ENCODE results near the gene CUX1. TPM values are rescaled to one million over a fixed set of nuclear protein-coding genes. Genes with fewer than 3 reads are reported as not detected.

Gene CUX1
- total RNA-seq, 1 experiment from 2014 or later: 53.5 TPM

DNA sequence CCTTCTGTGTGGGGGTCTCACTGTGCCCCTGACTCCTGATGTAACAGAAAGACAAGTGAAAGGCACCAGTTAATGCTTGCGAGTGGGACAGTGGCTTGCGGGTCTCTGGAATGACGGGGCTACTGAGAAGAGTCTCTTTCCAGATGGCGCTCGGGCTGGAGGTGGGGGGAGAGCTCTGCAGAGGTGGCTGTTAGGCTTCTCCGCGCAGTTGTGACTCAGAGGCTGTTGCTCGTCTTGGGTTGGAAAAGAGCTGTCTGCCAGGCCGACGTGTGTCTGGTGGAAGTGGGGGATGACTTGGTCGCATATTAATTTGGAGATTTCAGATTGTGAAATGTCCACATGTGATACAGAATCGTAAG is 441.3 kb downstream of the CUX1 start:
- H3K4ac ChIP-seq (ENCODE audit: low read depth, low read length): no peak overlapping the region
- H4K91ac ChIP-seq (ENCODE audit: insufficient read length, low read depth, low read length): no peak overlapping the region
- no peak overlapping the region for H3K4me3 Mint-ChIP-seq
- H3K14ac ChIP-seq (ENCODE audit: insufficient read depth, low read length): no peak overlapping the region
- no peak overlapping the region for H4K5ac ChIP-seq (ENCODE audit: insufficient read length, low read depth, low read length)
- no peaks in the 10 kb centered on the region for H3K36me3 Mint-ChIP-seq (ENCODE audit: insufficient read depth in 1 of 3, low read depth in 3 of 3)
- H3K18ac ChIP-seq (ENCODE audit: insufficient read length, low read depth, low read length): no peak overlapping the region
- no peak overlapping the region for H2BK12ac ChIP-seq (ENCODE audit: insufficient read length, low read depth, low read length)
- H3K27me3 ChIP-seq (ENCODE audit: insufficient read depth, low read length): no peaks in the 10 kb centered on the region
- no peak overlapping the region for H3K9ac ChIP-seq (ENCODE audit: extremely low read depth, insufficient read length, low read length)
- H3T11ph ChIP-seq (ENCODE audit: low read length): no peak overlapping the region
- H4K20me1 ChIP-seq (ENCODE audit: control insufficient read depth, insufficient read depth, insufficient read length): no peaks in the 10 kb centered on the region
- no peak overlapping the region for H2BK120ac ChIP-seq (ENCODE audit: low read depth, low read length, poor library complexity, severe bottlenecking)
- H3K4me2 ChIP-seq (ENCODE audit: insufficient read depth, insufficient read length, low read length): no peak overlapping the region
- H4K8ac ChIP-seq (replicated peaks; ENCODE audit: insufficient read length, low read depth, low read length): no peak overlapping the region
- peaks cover under 1% of the 10 kb centered on the region; the same call in 1 of the 2 replicates for H3K27me3 Mint-ChIP-seq (ENCODE audit: low read depth)
- no peak overlapping the region for H2BK20ac ChIP-seq (ENCODE audit: low read depth, low read length, poor library complexity, severe bottlenecking)
- H3K79me2 ChIP-seq (ENCODE audit: insufficient read depth, low read length): no peaks in the 10 kb centered on the region
- H2AFZ ChIP-seq (ENCODE audit: low read length): no peak overlapping the region
- peak overlapping the region in 2 of 3 experiments; percentile 65 to 82; a peak in 4 of 7 replicates for H3K27ac Mint-ChIP-seq
- H3K9me3 ChIP-seq (ENCODE audit: control insufficient read depth, low read depth, low read length): no peaks in the 10 kb centered on the region
- no peak overlapping the region for H2BK5ac ChIP-seq (ENCODE audit: insufficient read length, low read length)
- no peak overlapping the region for H2BK15ac ChIP-seq (ENCODE audit: low read depth, low read length)
- no peak overlapping the region for H3K27ac ChIP-seq (ENCODE audit: insufficient read length, low read depth, low read length)
- H3K4me1 ChIP-seq (ENCODE audit: insufficient read depth, low read length): no peaks in the 10 kb centered on the region
- TF ChIP-seq, protein P1, sequence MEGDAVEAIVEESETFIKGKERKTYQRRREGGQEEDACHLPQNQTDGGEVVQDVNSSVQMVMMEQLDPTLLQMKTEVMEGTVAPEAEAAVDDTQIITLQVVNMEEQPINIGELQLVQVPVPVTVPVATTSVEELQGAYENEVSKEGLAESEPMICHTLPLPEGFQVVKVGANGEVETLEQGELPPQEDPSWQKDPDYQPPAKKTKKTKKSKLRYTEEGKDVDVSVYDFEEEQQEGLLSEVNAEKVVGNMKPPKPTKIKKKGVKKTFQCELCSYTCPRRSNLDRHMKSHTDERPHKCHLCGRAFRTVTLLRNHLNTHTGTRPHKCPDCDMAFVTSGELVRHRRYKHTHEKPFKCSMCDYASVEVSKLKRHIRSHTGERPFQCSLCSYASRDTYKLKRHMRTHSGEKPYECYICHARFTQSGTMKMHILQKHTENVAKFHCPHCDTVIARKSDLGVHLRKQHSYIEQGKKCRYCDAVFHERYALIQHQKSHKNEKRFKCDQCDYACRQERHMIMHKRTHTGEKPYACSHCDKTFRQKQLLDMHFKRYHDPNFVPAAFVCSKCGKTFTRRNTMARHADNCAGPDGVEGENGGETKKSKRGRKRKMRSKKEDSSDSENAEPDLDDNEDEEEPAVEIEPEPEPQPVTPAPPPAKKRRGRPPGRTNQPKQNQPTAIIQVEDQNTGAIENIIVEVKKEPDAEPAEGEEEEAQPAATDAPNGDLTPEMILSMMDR (conservative IDR thresholded peaks at IDR 0.05): no peak
- peaks cover 0 to 4% of the 10 kb centered on the region in 2 experiments; a peak in 1 of 4 replicates for H3K4me1 Mint-ChIP-seq
- H3K23me2 ChIP-seq (ENCODE audit: insufficient read length, low read depth, low read length, poor library complexity, severe bottlenecking): no peaks in the 10 kb centered on the region
- H3K9me3 Mint-ChIP-seq: no peaks in the 10 kb centered on the region
- H3K79me1 ChIP-seq (ENCODE audit: insufficient read depth, low read depth, low read length, poor library complexity, severe bottlenecking): no peaks in the 10 kb centered on the region
- no peak overlapping the region for H3K23ac ChIP-seq (ENCODE audit: insufficient read length, low read depth, low read length)
- DNase-seq: no peak
- H2AK5ac ChIP-seq (ENCODE audit: insufficient read length, low read length): no peak overlapping the region
- WGBS (ENCODE audit: extremely low coverage, insufficient read length, low lambda C conversion rate): no CpG with 5 or more reads among the region's 12 CpGs
- H3K56ac ChIP-seq (ENCODE audit: insufficient read length, low read depth, low read length): no peak overlapping the region

Measured in H9 (cell line).